T-helper 2 cell (primary cell): ENCODE measurements around the gene HECW1.
A peak's percentile ranks its signal among the peaks of the same experiment; 100 is the strongest.

ENCODE experiments used
- DNase-seq, 5 experiments: peaks; one replicate each; pipeline versions ENCODE4 v3.0.0 to v3.0.0-alpha.2; 2012 to 2022

Gene HECW1

DNA sequence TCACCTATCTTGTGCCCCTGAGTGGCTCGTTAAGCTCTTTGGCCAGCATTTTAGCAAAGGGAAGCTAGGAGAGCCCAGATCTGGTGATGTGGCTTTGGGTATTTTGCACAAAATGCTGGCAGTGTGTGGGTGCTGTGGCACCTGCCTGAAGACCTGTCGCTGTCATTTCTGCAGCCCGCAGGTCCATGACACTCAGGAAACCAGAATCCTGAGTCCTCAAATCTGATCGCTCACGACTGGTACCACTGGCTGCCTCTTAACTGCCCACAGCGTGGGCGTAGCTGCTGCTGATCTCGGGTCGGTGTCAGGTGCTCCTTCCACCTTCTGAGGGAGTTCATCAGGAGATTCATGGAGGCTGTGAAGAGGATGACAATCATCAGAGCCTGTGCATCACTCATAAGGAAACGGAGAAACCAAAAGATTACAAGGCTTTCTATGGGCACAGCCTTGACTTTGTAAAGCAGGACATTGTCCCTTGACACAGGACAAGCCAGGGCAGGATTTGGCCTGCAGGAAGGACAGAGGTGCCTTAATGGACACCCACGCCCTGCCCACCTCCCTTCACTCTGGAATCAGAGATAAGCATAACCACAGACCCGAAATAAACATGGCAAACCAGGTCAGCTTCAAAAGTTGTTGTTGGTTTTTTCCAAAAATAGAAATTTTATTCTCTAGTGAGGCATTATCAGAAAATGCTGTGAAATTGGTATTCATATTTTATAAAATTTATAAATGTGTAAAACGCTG is 399.5 kb downstream of the HECW1 start:
- peak in 1 of 5 experiments; percentile 54 for DNase-seq

- peak in 1 of 5 experiments; percentile 64 for DNase-seq
Observed at GRCh38 chr7:43513251-43513650, 400.8 kb downstream of the HECW1 start.

- DNase-seq = peak in 1 of 5 experiments; percentile 92
Observed at GRCh38 chr7:43516581-43517342, 404.3 kb downstream of the HECW1 start.

GRCh38 chr7:43517464-43517863 is 405.0 kb downstream of the HECW1 start:
- peak in 1 of 5 experiments; percentile 4 for DNase-seq

DNA sequence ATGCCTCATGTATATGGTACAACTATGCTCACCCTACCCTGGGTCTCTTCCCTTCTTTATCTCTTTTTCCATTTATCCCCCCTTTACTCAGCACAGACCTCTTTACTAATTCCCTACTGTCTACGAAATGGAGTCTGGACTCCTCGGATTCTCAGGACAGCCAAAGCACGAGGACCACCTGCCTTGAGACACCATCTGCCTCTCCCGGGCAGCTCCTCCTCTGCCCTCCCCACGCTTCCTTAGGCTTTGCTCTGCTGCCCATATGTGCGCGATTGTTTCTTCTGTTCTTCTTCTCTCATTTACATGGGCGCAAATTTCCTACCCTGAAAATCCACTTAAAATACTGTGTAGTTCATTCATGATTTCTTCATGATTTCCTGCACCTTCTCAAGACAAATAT is 407.8 kb downstream of the HECW1 start:
- DNase-seq = no peak

DNA sequence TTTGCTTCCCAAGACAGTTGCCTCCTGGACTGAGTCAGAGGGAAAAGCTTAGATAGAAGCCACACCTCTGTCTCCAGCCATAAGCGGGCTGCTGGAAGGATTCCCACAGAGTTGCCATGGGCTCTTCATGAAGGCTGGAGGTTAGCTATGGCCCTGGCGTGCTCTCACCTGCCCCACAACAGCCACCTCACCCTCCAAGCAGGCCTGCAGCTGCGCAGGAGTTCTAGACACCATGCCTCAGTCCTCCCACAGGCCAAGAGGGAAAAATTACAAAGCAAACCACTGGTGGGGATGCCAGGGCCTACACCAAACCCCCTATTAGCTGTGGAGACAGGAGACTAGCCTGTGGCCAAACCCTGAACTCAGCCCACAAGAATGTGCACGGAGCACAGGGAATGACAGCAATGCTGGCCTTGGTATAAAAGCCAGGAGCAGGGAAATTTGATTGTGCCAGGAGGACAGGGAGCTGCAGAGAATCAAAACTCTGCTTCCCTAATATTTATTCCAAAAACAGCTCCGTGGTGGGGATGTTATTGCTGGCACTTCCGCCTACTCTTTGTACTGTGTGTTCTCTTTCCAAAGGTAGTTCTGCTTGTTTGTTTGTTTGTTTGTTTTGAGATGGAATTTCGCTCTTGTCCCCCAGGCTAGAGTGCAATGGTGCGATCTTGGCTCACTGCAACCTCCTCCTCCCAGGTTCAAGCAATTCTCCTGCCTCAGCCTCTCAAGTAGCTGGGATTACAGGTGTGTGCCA is 410.1 kb downstream of the HECW1 start:
- DNase-seq = no peak

DNA sequence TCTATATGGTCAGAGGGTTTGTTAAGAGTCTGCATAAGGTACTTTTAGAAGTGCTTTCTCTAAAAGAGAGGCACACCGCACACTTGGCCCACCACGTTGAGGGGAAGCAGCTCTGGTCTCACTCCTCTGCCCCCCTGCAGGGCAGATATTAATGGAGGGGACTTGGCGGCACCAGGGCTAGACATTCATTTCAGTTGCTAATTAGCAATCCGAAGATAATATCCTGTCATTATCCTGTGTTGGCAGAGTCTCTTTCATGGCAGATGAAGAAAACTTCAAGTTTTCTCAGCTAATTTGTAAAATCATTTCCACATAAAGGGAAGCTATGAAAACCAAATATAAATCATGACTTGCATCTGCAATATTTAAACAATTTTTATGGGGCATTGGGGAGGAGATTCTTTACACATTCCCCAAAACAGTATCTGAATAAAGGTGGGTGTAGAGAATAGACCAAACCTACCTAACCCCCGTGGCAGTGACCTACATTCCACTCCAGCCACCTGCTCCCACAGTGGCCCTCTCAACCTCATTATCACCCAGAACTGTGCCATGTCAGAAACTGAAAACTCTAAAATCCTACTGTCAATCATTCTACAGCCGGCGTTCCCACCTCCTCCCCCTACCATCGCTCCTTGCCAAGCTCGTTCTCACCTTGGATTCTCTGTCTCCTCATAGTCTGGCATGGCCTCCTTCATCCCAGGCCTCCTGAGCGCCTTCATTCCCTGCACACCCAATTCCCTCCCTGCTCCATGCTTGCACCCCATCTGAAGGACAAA is 416.3 kb downstream of the HECW1 start:
- no peak for DNase-seq

- no peak for DNase-seq
Observed at GRCh38 chr7:43530553-43531410, 418.3 kb downstream of the HECW1 start.

DNA sequence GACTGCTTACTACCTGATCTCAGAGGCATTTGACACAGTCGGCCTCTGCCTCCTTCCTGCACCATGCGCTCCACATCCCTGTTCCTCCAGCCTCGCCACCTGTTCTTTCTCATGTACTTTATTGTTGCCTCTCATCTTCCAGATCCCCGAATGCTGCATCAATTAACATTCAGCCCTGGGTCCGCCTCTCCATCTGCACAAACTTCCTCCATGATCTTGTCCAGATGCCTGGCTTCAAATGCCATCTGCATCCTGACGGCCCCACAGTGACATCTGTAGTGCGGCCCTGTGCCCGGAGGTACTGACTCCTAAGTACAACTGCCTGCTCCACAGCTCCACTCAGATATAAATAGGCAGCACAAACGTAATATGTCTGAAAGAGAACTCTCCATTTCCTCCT is 419.3 kb downstream of the HECW1 start:
- DNase-seq = no peak

GRCh38 chr7:43533801-43534479 is 421.5 kb downstream of the HECW1 start:
- DNase-seq = no peak

DNA sequence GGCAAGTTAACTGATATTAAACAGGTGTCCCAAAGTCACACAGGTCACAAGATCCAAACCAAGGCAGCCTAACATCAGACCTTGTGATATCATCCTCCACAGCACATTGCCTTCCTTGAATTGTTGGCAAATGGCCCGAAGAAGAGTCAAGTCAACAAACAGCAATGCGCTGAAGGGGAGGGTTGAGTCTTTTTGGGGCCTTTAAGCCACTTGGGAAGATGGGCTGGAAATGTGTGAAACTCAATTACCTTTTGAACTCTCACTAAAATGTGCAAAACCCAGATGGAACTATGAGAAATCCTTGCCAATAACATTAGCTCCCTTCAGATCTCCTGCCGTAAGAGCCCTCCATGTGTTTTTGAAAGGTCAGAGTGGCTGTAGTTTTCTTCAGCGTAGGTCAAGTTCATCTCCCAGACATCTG is 422.6 kb downstream of the HECW1 start:
- no peak for DNase-seq

DNA sequence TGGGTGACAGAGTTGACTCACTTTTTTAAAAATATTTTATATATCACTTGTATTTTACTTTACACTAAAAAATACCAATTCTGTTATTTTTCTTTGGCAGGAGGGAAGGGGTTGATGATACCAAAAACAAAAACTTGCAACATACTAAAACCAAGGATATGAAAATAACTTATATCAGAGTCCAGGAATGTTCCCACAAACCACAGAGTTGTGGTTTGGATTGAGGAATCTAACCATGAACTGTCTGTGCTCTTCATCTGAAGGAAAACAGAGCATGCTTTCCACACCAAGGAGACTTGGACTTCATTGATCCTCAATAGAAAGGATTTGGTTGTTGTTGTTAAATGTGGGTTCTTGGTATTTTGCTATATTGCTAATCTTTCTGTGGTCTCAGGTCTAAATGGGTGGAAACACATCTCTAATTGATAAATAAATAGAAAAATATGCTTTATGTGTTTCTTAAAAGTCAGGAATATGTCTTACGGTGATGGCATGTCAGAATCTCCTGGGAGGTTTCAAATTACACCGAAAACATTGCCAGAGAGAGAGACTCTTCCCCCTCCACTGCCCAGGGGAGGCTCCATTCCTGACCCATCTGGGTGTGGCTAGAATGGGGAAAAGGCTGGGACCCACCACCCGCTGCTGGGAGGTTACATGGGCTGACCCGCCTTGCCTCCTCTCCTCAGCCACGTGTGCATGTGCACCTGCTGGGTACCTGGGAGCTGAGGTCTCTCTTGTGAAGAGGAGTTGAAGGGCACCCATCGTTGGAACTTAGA is 423.6 kb downstream of the HECW1 start:
- DNase-seq = no peak

- no peak for DNase-seq
Observed at GRCh38 chr7:43536773-43537172, 424.3 kb downstream of the HECW1 start.

DNA sequence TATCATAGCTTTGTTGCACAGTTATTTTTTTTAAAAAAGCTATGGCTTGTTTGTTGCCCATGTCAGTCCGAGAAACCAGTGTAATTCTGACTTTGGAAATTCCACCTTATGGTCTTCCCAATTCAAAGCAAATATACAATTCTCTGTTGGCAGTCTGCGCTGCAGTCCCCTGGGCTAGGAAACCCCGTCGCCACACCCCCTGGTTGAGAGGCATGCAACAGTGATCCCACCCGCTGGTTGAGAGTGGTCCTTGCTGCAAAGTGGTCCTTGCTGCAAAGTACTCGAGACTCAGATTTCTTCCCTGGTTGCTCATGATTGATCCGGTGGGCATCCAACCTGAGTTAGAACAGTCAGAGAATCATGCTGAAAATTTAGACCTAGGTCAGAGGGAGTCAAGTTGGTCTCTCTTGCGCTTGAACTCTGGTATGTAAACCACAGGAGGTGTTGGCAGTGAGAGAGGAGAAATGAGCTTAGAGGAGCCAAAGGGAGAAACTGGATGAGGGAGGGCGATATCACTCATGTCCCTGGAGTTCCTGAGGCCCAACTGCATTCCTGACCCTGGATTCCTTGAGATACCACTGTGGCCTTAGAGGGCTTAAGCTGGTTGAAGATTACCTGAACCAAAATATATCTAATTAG is 425.4 kb downstream of the HECW1 start:
- DNase-seq = no peak

GRCh38 chr7:43538404-43538771 is 425.9 kb downstream of the HECW1 start:
- DNase-seq = no peak

DNA sequence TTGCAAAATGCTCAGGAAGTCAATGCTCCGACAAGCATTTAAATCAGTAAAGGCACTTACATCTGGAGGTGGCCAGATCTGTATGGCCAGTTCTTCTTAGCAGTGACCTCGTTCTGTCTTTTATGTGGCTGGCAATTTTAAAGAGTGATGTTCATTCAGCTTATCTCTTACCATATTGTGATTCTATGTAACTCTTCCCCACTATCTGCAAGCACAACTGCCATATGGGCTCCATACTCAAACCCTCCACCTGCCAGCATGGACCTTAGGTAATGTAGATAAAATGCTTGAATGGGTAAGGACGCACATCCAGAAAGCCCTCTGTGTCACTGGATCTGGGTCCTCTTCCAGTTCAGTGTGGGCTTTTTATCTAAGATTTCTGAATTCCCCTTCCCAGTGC is 428.0 kb downstream of the HECW1 start:
- no peak for DNase-seq

DNA sequence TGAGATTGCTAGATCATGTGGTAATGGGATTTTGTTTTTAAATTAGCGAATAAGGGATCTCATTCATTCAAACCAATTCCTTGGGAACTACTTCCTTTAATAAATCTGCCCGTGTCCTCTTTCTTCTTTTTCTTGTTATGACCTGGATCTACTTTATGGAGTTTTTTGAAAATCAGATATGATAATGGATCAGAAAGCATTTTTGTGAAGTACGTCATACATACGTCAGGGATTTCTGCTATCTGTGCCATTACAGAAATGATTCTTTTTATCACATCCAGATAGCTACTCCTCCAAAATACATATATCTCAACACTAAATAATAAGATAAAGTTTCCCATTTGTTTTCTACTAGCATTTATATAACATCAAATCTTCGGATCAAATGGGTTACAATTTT is 430.3 kb downstream of the HECW1 start:
- DNase-seq = no peak

DNA sequence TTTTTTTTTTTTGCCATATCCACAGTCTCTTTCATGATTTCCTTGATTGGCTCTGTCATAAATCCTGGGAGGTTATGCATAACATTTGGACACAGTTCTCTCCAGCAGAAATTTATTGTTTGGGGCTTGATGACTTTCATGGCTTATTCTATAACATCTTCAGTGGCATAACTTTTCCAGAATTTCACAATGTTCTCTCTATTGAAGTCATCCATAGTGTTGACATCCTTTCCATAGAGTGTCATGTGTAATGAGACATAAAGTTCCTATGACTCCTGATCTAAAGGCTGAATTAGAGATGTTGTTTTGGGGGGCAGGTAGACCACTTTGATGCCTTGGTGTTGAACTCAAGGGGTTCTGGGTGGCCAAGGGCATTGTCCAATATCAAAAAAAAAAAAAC is 433.8 kb downstream of the HECW1 start:
- no peak for DNase-seq

DNA sequence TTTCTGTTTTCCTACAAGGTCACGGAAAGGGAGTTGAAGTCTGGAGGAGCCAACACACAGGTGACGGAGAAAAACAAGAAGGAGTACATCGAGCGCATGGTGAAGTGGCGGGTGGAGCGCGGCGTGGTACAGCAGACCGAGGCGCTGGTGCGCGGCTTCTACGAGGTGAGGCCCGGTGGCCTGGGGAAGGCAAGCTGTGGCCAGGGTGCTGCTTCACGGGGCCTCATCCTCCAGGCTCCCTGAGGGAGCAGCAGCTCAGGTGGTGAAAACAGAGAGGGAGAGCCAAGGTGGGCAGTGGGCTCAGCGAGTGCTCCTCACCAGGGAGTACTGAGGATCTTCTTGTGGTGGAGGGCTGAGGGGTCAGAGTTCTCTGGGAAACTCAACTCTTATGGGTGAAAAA is 438.0 kb downstream of the HECW1 start:
- no peak for DNase-seq

- DNase-seq = no peak
Observed at GRCh38 chr7:43552122-43552521, 439.7 kb downstream of the HECW1 start.
